ENCODE results near the gene IRX3.

IRX3 gene

DNA sequence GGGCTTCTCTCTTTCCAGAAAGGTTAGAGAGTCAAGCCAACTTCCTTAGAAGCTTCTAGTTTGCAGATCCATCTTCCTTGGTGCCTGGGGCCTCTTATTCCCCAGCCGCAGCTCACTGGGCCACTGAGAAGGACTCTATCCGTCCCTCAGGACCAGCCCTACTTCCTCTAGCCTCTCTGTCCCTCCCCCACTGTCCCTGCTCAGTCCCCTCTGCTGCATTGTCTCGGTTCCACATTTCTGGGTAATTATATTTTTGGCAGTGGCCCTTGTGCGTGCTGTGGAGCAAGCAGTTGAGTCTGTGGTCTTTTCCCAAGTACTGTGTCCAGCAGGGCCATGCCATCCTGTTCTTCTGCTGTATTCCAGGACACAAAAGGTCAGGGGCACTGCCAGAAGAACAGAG is 17.8 kb downstream of the IRX3 start:
- TF ChIP-seq, protein P1, sequence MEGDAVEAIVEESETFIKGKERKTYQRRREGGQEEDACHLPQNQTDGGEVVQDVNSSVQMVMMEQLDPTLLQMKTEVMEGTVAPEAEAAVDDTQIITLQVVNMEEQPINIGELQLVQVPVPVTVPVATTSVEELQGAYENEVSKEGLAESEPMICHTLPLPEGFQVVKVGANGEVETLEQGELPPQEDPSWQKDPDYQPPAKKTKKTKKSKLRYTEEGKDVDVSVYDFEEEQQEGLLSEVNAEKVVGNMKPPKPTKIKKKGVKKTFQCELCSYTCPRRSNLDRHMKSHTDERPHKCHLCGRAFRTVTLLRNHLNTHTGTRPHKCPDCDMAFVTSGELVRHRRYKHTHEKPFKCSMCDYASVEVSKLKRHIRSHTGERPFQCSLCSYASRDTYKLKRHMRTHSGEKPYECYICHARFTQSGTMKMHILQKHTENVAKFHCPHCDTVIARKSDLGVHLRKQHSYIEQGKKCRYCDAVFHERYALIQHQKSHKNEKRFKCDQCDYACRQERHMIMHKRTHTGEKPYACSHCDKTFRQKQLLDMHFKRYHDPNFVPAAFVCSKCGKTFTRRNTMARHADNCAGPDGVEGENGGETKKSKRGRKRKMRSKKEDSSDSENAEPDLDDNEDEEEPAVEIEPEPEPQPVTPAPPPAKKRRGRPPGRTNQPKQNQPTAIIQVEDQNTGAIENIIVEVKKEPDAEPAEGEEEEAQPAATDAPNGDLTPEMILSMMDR (IDR thresholded peaks at IDR 0.05) = no peak

DNA sequence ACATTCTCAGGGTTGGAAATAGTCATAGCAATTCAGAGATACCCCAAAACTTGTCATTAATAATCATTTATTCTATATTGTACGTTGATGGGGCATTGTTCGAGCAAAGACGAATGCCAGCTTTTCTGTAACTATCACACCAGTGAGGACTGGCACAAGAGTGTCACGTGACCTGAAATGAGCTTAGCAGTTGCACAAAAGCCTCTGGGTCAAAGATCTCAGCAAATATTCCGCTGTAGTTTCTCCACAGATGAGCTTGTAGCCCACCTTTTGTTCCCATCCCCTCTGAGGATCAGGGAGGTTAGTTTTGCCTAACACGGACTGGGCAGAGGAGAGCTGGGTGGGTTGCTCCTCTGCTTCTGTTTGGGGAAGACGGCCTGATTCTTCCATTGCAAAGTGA is 18.2 kb downstream of the IRX3 start:
- TF ChIP-seq, protein P1 (IDR thresholded peaks at IDR 0.05) = no peak

DNA sequence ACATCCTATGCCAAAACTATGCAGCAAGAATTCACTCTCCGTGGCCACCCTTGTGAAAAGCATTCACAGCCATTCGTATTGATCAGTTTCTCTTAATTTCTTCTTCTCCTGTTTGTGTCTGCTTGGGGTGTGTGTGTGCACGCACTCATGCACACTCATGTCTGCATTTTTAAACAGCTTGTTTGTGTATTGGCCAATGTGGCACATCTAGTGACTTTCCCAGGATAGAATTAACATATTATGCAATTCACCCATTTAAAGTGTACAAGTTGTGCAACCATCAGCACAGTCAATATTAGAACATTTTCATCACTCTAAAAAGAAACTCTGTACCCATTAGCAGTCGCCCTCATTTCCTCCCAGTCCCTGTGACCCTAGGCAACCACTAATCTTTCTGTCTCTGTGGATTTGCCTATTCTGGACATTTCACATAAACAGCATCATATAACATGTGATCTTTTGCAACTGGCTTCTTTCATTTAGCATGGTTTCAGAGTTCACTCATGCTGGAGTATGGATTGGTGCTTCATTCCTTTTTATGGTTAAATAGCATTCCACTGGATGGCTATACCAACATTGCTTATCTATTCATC is 20.1 kb downstream of the IRX3 start:
- TF ChIP-seq, protein P1 (IDR thresholded peaks at IDR 0.05) = no peak

DNA sequence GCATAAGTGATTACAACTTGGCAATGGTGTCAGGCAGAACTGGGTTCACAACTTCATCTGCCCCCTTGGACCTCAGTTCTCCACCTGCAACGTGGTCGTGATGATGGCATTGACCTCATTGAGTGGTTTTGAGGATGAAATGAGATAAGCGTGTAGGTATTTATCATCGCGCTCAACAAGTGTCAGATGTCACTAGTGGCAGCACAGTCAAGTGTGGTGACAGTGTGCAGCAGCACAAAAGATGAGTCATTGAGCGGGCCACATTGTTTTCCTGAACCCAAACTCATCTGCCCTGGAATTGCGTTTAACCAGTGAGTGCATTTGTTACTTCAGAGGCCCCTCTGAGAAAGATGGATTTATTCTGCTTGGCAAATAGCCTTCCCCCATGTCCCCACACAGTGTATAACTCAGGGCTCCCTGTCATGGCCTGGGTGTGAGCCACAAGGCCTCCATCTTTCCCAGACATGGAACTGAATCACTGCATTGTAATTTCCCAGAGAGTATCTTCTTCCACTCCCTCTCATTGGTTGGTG is 20.9 kb downstream of the IRX3 start:
- TF ChIP-seq, protein P1 (IDR thresholded peaks at IDR 0.05) = no peak

DNA sequence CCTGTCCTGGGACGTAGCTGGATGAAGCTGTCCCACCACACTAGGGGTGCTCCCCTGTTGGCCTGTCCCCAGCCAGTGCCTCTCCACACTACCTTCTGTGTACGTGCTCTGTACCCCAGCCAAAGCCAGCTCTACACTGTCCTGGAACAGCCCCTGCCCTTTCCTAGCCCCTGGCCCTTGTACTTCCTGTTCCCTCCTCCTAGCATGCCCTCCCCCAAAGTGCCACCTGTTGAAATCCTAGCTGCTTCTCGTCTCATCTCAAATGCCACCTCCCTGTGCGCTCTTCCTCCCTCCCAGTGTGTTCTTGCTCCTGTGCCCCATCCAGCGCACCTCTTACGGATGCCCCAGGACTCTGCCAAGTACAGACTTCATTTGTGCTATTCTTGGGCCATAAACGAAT is 33.5 kb downstream of the IRX3 start:
- TF ChIP-seq, protein P1 (IDR thresholded peaks at IDR 0.05) = no peak

DNA sequence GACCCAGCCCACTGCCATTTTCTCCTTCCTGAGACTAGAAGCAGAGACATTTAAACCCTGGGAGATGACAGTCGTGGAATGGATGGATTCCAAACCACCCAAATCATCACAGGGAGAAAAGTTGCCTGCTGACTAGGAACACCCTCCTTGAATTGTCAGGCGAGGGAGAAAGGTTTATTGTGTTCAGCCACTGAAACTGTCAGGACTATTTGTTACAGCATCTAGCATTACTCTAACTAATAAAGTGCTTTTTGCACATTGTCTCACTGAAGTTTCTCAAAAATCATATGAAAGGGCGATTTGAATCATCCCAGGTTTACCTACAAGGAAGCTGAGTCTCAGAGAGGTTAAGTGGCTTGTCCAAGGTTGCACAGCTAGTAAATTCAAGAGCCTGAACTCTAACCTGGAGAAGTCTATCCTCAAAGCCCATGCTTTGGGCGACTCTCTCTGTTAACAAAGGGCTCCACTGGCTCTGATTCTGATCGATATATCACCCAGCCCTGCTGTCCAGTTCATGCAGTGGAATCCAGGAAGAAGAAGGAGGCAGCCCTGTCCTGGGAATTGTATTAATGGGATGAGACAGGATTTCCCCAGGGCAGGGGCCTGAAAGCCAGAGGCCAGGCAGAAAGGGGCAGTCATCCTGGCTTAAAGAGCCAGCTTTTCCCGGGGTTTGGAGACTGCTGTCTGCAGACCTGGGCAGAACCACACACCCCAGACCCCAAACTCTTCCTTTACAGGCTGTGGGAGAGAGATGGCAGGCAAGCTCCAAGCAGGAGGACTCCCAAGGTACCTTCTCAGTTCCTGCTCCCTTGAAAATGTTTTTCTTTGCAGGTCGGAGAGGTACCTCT is 37.5 kb downstream of the IRX3 start:
- TF ChIP-seq, protein P1 (IDR thresholded peaks at IDR 0.05) = no peak

DNA sequence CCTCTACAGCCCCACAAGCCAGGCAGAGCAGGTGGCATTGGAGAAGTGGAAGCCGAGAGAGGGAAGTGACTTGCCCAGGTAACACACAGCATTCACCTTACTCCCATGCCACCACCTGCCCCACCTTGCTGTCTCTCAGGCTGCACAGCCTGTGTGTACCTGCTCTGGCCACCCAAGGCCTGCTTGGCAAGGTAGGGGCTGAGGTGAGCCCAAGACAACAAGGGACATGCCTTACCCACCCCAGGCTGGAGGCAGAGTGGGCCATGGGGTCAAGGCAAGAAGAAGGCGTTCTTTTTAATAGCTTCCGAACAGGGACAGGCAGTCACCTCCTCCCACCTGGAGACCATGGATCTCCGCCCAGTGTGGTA is 40.1 kb downstream of the IRX3 start:
- TF ChIP-seq, protein P1 (IDR thresholded peaks at IDR 0.05) = no peak

Data from LNCAP (cell line).